Upper lobe of left lung (tissue), 4 donors: ENCODE measurements around the gene MBNL2.

Experiments used
- CTCF ChIP-seq, 6 experiments: fragments of 450-650 bp in 4 of 6; fragments of 200-600 bp in 2 of 6; sonication (generic) in 2 of 6; IDR thresholded peaks; one replicate each; pipeline ENCODE4 v1.5.1; 2016 to 2019; ENCODE audit warnings: antibody characterized with exemption in 6 of 6
- POLR2A ChIP-seq, 4 donors: fragments of 450-650 bp; IDR thresholded peaks; one replicate each; pipeline ENCODE4 v1.5.1; 2016 to 2017; ENCODE audit warnings: antibody characterized with exemption in 4 of 4, mild to moderate bottlenecking in 2 of 4

DNA sequence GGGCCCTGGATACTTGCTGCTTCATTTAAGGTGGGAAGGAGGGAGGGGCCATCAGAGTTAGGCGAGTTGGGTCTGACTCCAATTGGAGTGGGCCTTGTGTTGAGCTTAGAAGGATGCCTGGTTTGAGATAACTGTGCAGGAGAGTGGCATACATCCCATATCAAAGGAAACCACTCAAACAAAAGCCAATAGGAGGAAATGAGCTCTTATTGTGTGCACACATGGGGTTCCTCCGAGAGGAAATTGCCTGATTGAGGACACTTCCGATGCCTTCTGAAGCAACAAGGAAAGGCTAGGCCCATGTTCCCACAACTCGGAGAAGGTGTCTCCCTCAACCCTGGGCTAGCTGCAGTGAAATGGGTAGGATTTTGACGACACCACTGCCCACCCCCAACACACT, 19.6 kb downstream of the MBNL2 start:
- TF ChIP-seq CTCF (IDR thresholded peaks at IDR 0.05) (no peak), POLR2A (IDR thresholded peaks at IDR 0.05) (no peak)
